IMR-90 (cell line): ENCODE data around the gene MTMR2. TPM values are rescaled to one million over a fixed set of nuclear protein-coding genes. Genes with fewer than 3 reads are reported as not detected.

Experiments used
- ATAC-seq: fragments of 200-7000 bp; cut with Tn5 transposase; 2 replicates; pipeline ENCODE4 v1.9.1; 2020; ENCODE audit warnings: low read depth, mild to moderate bottlenecking, moderate library complexity
- BruUV-seq: library from RNA; stranded (reverse); fragments of 400-500 nt; replicated peaks from 2 replicates; lab custom pipeline; 2021; lab: Mats Ljungman, UMichigan
- CTCF ChIA-PET: fragments of 300-600 bp; formaldehyde crosslinking; extraction: SDS; loops from one replicate; lab custom pipeline; 2021; ENCODE audit warnings: antibody characterized with exemption; lab: Yijun Ruan, JAX
- POLR2A ChIA-PET: fragments of 300-600 bp; sonication (Branson Sonifier 250); formaldehyde crosslinking; loops from one replicate; lab custom pipeline; 2022; ENCODE audit warnings: antibody characterized with exemption; ENCODE audit not compliant: unreplicated experiment; lab: Charles Lee
- DNase-seq: peaks from one replicate; pipeline ENCODE4 v3.0.0; 2013
- H2AFZ ChIP-seq: replicated peaks from 2 replicates; pipeline ENCODE3; 2013; ENCODE audit warnings: low read length, mild to moderate bottlenecking; ENCODE audit not compliant: poor library complexity
- H2AK5ac ChIP-seq: 2 replicates; pipeline ENCODE4 v1.6.1; 2013; ENCODE audit warnings: low read depth, low read length, inconsistent platforms
- H2AK9ac ChIP-seq: replicated peaks from 2 replicates; pipeline ENCODE3; 2013; ENCODE audit warnings: mild to moderate bottlenecking, low read depth, low read length, moderate library complexity; ENCODE audit not compliant: poor library complexity
- H2BK120ac ChIP-seq: 2 replicates; pipeline ENCODE4 v1.6.1; 2013; ENCODE audit warnings: low read depth, low read length, inconsistent platforms
- H2BK15ac ChIP-seq: 3 replicates; pipeline ENCODE4 v1.6.1; 2013; ENCODE audit warnings: low read depth, low read length, inconsistent platforms
- H2BK20ac ChIP-seq: 2 replicates; pipeline ENCODE4 v1.6.1; 2013; ENCODE audit warnings: low read depth, mild to moderate bottlenecking, inconsistent platforms, low read length, moderate library complexity
- H2BK5ac ChIP-seq: 2 replicates; pipeline ENCODE4 v1.6.1; 2013; ENCODE audit warnings: mild to moderate bottlenecking, low read depth, low read length, inconsistent platforms; ENCODE audit not compliant: poor library complexity, severe bottlenecking
- H3K14ac ChIP-seq: replicated peaks from 2 replicates; pipeline ENCODE4 v1.6.1; 2013; ENCODE audit warnings: low read depth, low read length, inconsistent platforms
- H3K18ac ChIP-seq: 2 replicates; pipeline ENCODE4 v1.6.1; 2013; ENCODE audit warnings: low read depth, low read length, control low read depth
- H3K23ac ChIP-seq: 2 replicates; pipeline ENCODE4 v1.6.1; 2013; ENCODE audit warnings: low read depth, low read length, inconsistent platforms
- H3K27ac ChIP-seq: 2 replicates; pipeline ENCODE4 v1.5.1; 2013; ENCODE audit warnings: mild to moderate bottlenecking, control low read depth, low read length; ENCODE audit not compliant: insufficient read depth
- H3K27me3 ChIP-seq: 2 replicates; pipeline ENCODE4 v1.6.1; 2013; ENCODE audit warnings: low read length; ENCODE audit not compliant: control insufficient read depth, insufficient read depth
- H3K36me3 ChIP-seq: 2 replicates; pipeline ENCODE4 v1.6.1; 2013; ENCODE audit warnings: low read length, mixed read lengths; ENCODE audit not compliant: control insufficient read depth, insufficient read depth
- H3K4ac ChIP-seq: 2 replicates; pipeline ENCODE4 v1.6.1; 2013; ENCODE audit warnings: low read depth, low read length, inconsistent platforms
- H3K4me1 ChIP-seq: 2 replicates; pipeline ENCODE4 v1.6.1; 2013; ENCODE audit warnings: low read length, mixed read lengths; ENCODE audit not compliant: control insufficient read depth, insufficient read depth
- H3K4me2 ChIP-seq: 2 replicates; pipeline ENCODE4 v1.6.1; 2013; ENCODE audit warnings: low read depth, mild to moderate bottlenecking, control low read depth, low read length, moderate library complexity
- H3K4me3 ChIP-seq: 2 replicates; pipeline ENCODE4 v1.5.1; 2013; ENCODE audit warnings: low read depth, mild to moderate bottlenecking, control low read depth, low read length, moderate library complexity; ENCODE audit not compliant: insufficient read depth
- H3K56ac ChIP-seq: 2 replicates; pipeline ENCODE4 v1.6.1; 2013; ENCODE audit warnings: low read length, inconsistent platforms; ENCODE audit not compliant: insufficient read depth; ENCODE audit errors: extremely low read depth
- H3K79me1 ChIP-seq, 2 experiments: 2 replicates each; pipeline ENCODE4 v1.6.1; 2013; ENCODE audit warnings: low read length in 2 of 2, inconsistent platforms in 1 of 2, low read depth in 1 of 2
- H3K9ac ChIP-seq: 2 replicates; pipeline ENCODE4 v1.6.1; 2013; ENCODE audit warnings: low read depth, low read length, control low read depth
- H3K9me1 ChIP-seq: 2 replicates; pipeline ENCODE4 v1.6.1; 2013; ENCODE audit warnings: low read length, inconsistent platforms; ENCODE audit not compliant: insufficient read depth
- H3K9me3 ChIP-seq: 2 replicates; pipeline ENCODE4 v1.6.1; 2013; ENCODE audit warnings: low read length; ENCODE audit not compliant: control insufficient read depth, insufficient read depth
- H4K20me1 ChIP-seq: 2 replicates; pipeline ENCODE4 v1.6.1; 2013; ENCODE audit warnings: low read length, inconsistent platforms; ENCODE audit not compliant: insufficient read depth
- H4K5ac ChIP-seq: 2 replicates; pipeline ENCODE4 v1.6.1; 2013; ENCODE audit warnings: mild to moderate bottlenecking, low read depth, low read length, control low read depth
- H4K8ac ChIP-seq, 2 experiments: 2 replicates each; pipeline ENCODE4 v1.6.1; 2013; ENCODE audit warnings: low read depth in 2 of 2, low read length in 2 of 2, control low read depth in 1 of 2, inconsistent platforms in 1 of 2
- H4K91ac ChIP-seq: 2 replicates; pipeline ENCODE4 v1.6.1; 2013; ENCODE audit warnings: low read depth, low read length, inconsistent platforms; ENCODE audit not compliant: insufficient read depth
- BHLHE40 ChIP-seq: fragments of 150-350 bp; IDR thresholded peaks from 2 replicates; pipeline ENCODE4 v1.6.1; 2016; ENCODE audit warnings: mild to moderate bottlenecking, low read depth, low read length
- CEBPB ChIP-seq: IDR thresholded peaks from 2 replicates; pipeline ENCODE4 v1.6.1; 2012; ENCODE audit warnings: low read depth, low read length, improper control_type of control experiment
- CHD1 ChIP-seq: IDR thresholded peaks from 2 replicates; pipeline ENCODE4 v1.6.1; 2012; ENCODE audit warnings: low read depth, low read length, improper control_type of control experiment
- FOS ChIP-seq: fragments of 150-350 bp; IDR thresholded peaks from 2 replicates; pipeline ENCODE4 v1.6.1; 2016; ENCODE audit warnings: low read depth, low read length
- MAFK ChIP-seq: IDR thresholded peaks from 2 replicates; pipeline ENCODE4 v1.6.1; 2012; ENCODE audit warnings: low read depth, low read length, improper control_type of control experiment
- MAZ ChIP-seq: IDR thresholded peaks from 2 replicates; pipeline ENCODE4 v1.6.1; 2012; ENCODE audit warnings: low read depth, mild to moderate bottlenecking, low read length, improper control_type of control experiment, moderate library complexity, borderline replicate concordance
- NFE2L2 ChIP-seq: fragments of 150-350 bp; IDR thresholded peaks from 2 replicates; pipeline ENCODE4 v1.6.1; 2016; ENCODE audit warnings: low read depth, mild to moderate bottlenecking, low read length
- POLR2A ChIP-seq: IDR thresholded peaks from 2 replicates; pipeline ENCODE4 v1.6.1; 2012; ENCODE audit warnings: mild to moderate bottlenecking, low read depth, low read length
- RAD21 ChIP-seq: IDR thresholded peaks from 2 replicates; pipeline ENCODE4 v1.6.1; 2012; ENCODE audit warnings: low read length, improper control_type of control experiment
- RCOR1 ChIP-seq: IDR thresholded peaks from 2 replicates; pipeline ENCODE4 v1.6.1; 2012; ENCODE audit warnings: mild to moderate bottlenecking, low read length, improper control_type of control experiment; ENCODE audit not compliant: insufficient replicate concordance
- RFX5 ChIP-seq: IDR thresholded peaks from 2 replicates; pipeline ENCODE4 v1.8.0; 2012; ENCODE audit warnings: low read depth, mild to moderate bottlenecking, low read length, moderate library complexity
- SMC3 ChIP-seq: fragments of 150-350 bp; IDR thresholded peaks from 2 replicates; pipeline ENCODE4 v1.6.1; 2016; ENCODE audit warnings: low read depth, mild to moderate bottlenecking, antibody characterized with exemption, low read length, moderate library complexity
- WGBS, 2 experiments: methylation state at CpG; one replicate each; pipeline versions ENCODE4 v1.1.5 to v1.1.7; 2013; ENCODE audit warnings: missing lambda C conversion rate in 2 of 2; ENCODE audit not compliant: insufficient read length in 1 of 2; ENCODE audit errors: extremely low coverage in 2 of 2; 5-methylcytosine and 5-hydroxymethylcytosine counted together
- dilution Hi-C: fragments of 300-500 bp; cut with HindIII; formaldehyde crosslinking; loops from one replicate; pipeline ENCODE4 v1.14.3; 2018; ENCODE audit warnings: low sequenced_read_pairs; ENCODE audit not compliant: unreplicated experiment
- in situ Hi-C: fragments of 300-500 bp; cut with MboI; formaldehyde crosslinking; loops from 3 replicates; pipeline ENCODE4 v1.14.3; 2019; ENCODE audit warnings: low sequenced_read_pairs, inconsistent platforms, mixed read lengths
- intact Hi-C: fragments of 100-400 bp; cut with micrococcal nuclease; formaldehyde crosslinking; loops from 2 replicates; pipeline ENCODE4 v1.10.0; 2022
- polyA plus RNA-seq, 3 experiments: library from polyadenylated mRNA; depleted of rRNA; stranded (reverse); fragments of >200 nt; gene quantifications; 2 replicates each; pipeline ENCODE4 v1.2.3, GENCODE V29; 2012; ENCODE audit warnings: low replicate concordance in 1 of 3
- total RNA-seq: library from RNA; depleted of rRNA; stranded (reverse); fragments of >200 nt; gene quantifications from 2 replicates; pipeline ENCODE4 v1.2.3, GENCODE V29; 2012
- TF ChIP-seq, protein P1 (sequence below): fragments of 150-350 bp; IDR thresholded peaks from 2 replicates; pipeline ENCODE4 v1.6.1; 2016; ENCODE audit warnings: low read depth, mild to moderate bottlenecking, low read length, moderate library complexity, borderline replicate concordance

MTMR2 gene
- total and polyA plus RNA-seq, 2 of the 4 experiments (the other 2 are of a cell fraction): 16.6 to 30.6 TPM

DNA sequence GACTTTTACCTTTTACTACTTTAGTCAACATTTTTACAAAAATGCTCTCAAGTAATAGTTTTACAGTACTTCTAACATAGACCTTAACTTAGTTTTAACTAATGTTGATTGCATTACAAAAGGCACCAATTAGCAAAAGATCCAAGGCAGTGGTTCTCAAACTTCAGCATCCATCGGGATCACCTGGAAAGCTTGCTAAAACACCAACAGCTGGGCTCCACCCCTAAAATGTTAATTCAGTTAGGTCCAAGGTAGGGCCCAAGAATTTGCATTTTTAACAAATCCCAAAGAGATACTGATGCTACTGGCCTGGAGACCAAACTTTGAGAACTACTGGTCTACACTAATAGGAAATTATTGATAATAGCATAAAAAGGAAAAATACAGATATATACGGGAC is 5.9 kb downstream of the MTMR2 start:
- ATAC-seq: no peak
- H2AK9ac ChIP-seq: no peak overlapping the region
- TF ChIP-seq MAZ (no peak), RFX5 (no peak), RAD21 (no peak), FOS (no peak), POLR2A (no peak), NFE2L2 (no peak), RCOR1 (no peak), BHLHE40 (no peak), CEBPB (no peak), MAFK (no peak), CHD1 (no peak), SMC3 (no peak)
- TF ChIP-seq, protein P1, sequence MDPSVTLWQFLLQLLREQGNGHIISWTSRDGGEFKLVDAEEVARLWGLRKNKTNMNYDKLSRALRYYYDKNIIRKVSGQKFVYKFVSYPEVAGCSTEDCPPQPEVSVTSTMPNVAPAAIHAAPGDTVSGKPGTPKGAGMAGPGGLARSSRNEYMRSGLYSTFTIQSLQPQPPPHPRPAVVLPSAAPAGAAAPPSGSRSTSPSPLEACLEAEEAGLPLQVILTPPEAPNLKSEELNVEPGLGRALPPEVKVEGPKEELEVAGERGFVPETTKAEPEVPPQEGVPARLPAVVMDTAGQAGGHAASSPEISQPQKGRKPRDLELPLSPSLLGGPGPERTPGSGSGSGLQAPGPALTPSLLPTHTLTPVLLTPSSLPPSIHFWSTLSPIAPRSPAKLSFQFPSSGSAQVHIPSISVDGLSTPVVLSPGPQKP: no peak
- H3K79me1 ChIP-seq: peaks cover 23 to 61% of the 10 kb centered on the region in 2 experiments
- H3K9ac ChIP-seq: no peak overlapping the region
- H2AK5ac ChIP-seq: no peak overlapping the region
- POLR2A ChIA-PET: no interaction called here
- H3K14ac ChIP-seq: no peak overlapping the region
- no peak overlapping the region for H2BK120ac ChIP-seq
- in situ Hi-C loops (no loop called here), intact Hi-C loops (no loop called here), dilution Hi-C loops (no loop called here)
- WGBS, 2 experiments: no CpG with 5 or more reads among the region's 2 CpGs
- H3K4me3 ChIP-seq: no peak overlapping the region
- no peaks in the 10 kb centered on the region for H3K27me3 ChIP-seq
- no peak overlapping the region for H3K56ac ChIP-seq
- no peak overlapping the region for H2BK20ac ChIP-seq
- H4K91ac ChIP-seq: no peak overlapping the region
- H3K23ac ChIP-seq: no peak overlapping the region
- peaks cover 11% of the 10 kb centered on the region for H3K9me1 ChIP-seq
- no peaks in the 10 kb centered on the region for H3K36me3 ChIP-seq
- CTCF ChIA-PET: no interaction called here
- no peak overlapping the region for H4K5ac ChIP-seq
- H3K4me1 ChIP-seq: peaks cover 8% of the 10 kb centered on the region; the same call in 1 of the 2 replicates
- no peak overlapping the region for H2BK15ac ChIP-seq
- H3K4me2 ChIP-seq: no peak overlapping the region
- H3K27ac ChIP-seq: no peak overlapping the region
- no peak overlapping the region for H3K4ac ChIP-seq
- DNase-seq: no peak
- no peak overlapping the region for H4K8ac ChIP-seq
- no peaks in the 10 kb centered on the region for H3K9me3 ChIP-seq
- peaks cover 8% of the 10 kb centered on the region; the same call in 1 of the 2 replicates for H4K20me1 ChIP-seq
- H2AFZ ChIP-seq: no peak overlapping the region
- BruUV-seq: no TSS peak
- no peak overlapping the region for H2BK5ac ChIP-seq
- H3K18ac ChIP-seq: no peak overlapping the region
